B cell (primary cell): ENCODE results near the gene ZNF385A.

Experiments
- CTCF ChIP-seq: fragments of 200-600 bp; IDR thresholded peaks from one replicate; pipeline ENCODE4 v1.8.0; 2022; ENCODE audit warnings: antibody characterized with exemption, mild to moderate bottlenecking
- EZH2 ChIP-seq: IDR thresholded peaks from 2 replicates; pipeline ENCODE4 v1.6.1; 2012; ENCODE audit warnings: borderline replicate concordance, low read depth, mild to moderate bottlenecking, moderate library complexity, low read length; ENCODE audit not compliant: insufficient read depth, poor library complexity, severe bottlenecking

DNA sequence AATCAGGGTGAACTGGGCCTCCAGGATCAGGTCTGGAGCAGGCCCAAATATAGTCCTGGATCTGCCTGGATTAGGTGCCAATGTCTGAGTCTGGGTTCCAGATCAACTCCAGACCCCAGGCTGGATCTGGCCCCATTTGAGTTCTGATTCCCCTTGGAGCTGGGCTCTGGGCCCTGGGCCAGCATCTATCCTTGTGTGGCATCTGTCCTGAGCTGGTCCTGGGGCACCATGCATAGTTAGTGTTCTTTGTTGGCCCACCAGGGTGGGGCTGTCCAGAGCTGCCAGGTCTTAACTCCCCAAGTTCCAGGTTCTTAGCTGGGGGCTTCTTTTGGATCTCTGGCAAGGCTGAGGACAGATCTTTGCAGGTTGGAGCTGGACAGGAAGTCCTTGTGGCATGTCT lies 11.0 kb upstream of the ZNF385A start:
- no peak for TF ChIP-seq CTCF
- TF ChIP-seq EZH2 = no peak
